Stimulated activated CD4-positive, alpha-beta T cell treated with anti-CD3 and anti-CD28 coated beads, Interleukin-4, amount 100 ng/mL, for 24 hours (primary cell): ENCODE results near the gene PRMT2.
"Not testable (repeated sequence)": the region's sequence is repeated elsewhere in the genome, so short reads cannot be mapped to it uniquely, and the experiment has no call there.

ENCODE experiments used
- DNase-seq: peaks from one replicate; pipeline ENCODE4 v3.0.0-alpha.2; 2020

Gene PRMT2

GRCh38 chr21:46618738-46619379, 16.6 kb upstream of the PRMT2 start:
- DNase-seq: no peak

GRCh38 chr21:46619846-46620245, 15.6 kb upstream of the PRMT2 start:
- no peak for DNase-seq

- DNase-seq: no peak
These were observed 14.6 kb upstream of the PRMT2 start for GRCh38 chr21:46620846-46621245.

- no peak for DNase-seq
These were observed 13.9 kb upstream of the PRMT2 start for GRCh38 chr21:46621457-46622182.

GRCh38 chr21:46622226-46622625, 13.2 kb upstream of the PRMT2 start:
- peak; percentile 17 for DNase-seq

- no peak for DNase-seq
These were observed 11.4 kb upstream of the PRMT2 start for GRCh38 chr21:46624050-46624449.

- DNase-seq: no peak
These were observed 9.7 kb upstream of the PRMT2 start for GRCh38 chr21:46625759-46626158.

- DNase-seq: no peak
These were observed 8.9 kb upstream of the PRMT2 start for GRCh38 chr21:46626536-46626935.

GRCh38 chr21:46626975-46627501, 8.4 kb upstream of the PRMT2 start:
- no peak for DNase-seq

GRCh38 chr21:46627726-46628125, 7.7 kb upstream of the PRMT2 start:
- DNase-seq: no peak

- DNase-seq: no peak
These were observed 6.6 kb upstream of the PRMT2 start for GRCh38 chr21:46628868-46629267.

- not testable (repeated sequence) for DNase-seq
These were observed 4.6 kb upstream of the PRMT2 start for GRCh38 chr21:46630915-46631314.

- DNase-seq: no peak
These were observed 1.9 kb upstream of the PRMT2 start for GRCh38 chr21:46633566-46633965.

- no peak for DNase-seq
These were observed 1.0 kb upstream of the PRMT2 start for GRCh38 chr21:46634427-46634826.

- DNase-seq: no peak
These were observed 529 bp upstream of the PRMT2 start for GRCh38 chr21:46634966-46635323.

GRCh38 chr21:46636181-46636512, 673 bp downstream of the PRMT2 start:
- DNase-seq: no peak

GRCh38 chr21:46636550-46637285, 1.2 kb downstream of the PRMT2 start:
- no peak for DNase-seq

GRCh38 chr21:46637952-46638746, 2.7 kb downstream of the PRMT2 start:
- DNase-seq: no peak

- DNase-seq: no peak
These were observed 4.3 kb downstream of the PRMT2 start for GRCh38 chr21:46639489-46640386.

GRCh38 chr21:46641656-46642055, 6.2 kb downstream of the PRMT2 start:
- DNase-seq: no peak

GRCh38 chr21:46643379-46644177, 8.1 kb downstream of the PRMT2 start:
- no peak for DNase-seq
